Stomach (tissue), 9 donors: ENCODE data around the gene BSPRY. TPM values are rescaled to one million over a fixed set of nuclear protein-coding genes. Genes with fewer than 3 reads are reported as not detected.

ENCODE experiments used
- DNase-seq, 2 donors: peaks; one replicate each; pipeline versions ENCODE4 v3.0.0 to v3.0.0-alpha.2; 2013 to 2019
- H3K27ac ChIP-seq, 5 donors: fragments of 200-600 bp in 4 of 5; sonication (generic) in 4 of 5; one replicate each; pipeline ENCODE4 v1.5.1; 2013 to 2019; ENCODE audit warnings: mild to moderate bottlenecking in 1 of 5, moderate library complexity in 1 of 5
- H3K27me3 ChIP-seq, 3 donors: fragments of 200-600 bp; sonication (generic); one replicate each; pipeline ENCODE4 v1.5.1; 2017 to 2019; ENCODE audit warnings: mixed run types in 1 of 3
- H3K36me3 ChIP-seq, 4 donors: fragments of 200-600 bp; sonication (generic); 1 replicate in 3 of 4; 2 replicates in 1 of 4; pipeline ENCODE4 v1.5.1; 2016 to 2019
- H3K4me1 ChIP-seq, 4 donors: fragments of 200-600 bp; sonication (generic); one replicate each; pipeline ENCODE4 v1.5.1; 2016 to 2019
- H3K4me3 ChIP-seq, 4 donors: fragments of 200-600 bp; sonication (generic) in 3 of 4; one replicate each; pipeline ENCODE4 v1.5.1; 2016 to 2019; ENCODE audit warnings: mild to moderate bottlenecking in 1 of 4
- H3K9me3 ChIP-seq, 4 donors: fragments of 200-600 bp; sonication (generic); one replicate each; pipeline ENCODE4 v1.5.1; 2016 to 2019
- EP300 ChIP-seq: sonication (generic); formaldehyde crosslinking; IDR thresholded peaks from one replicate; pipeline ENCODE4 v1.6.1; 2017; ENCODE audit warnings: antibody characterized with exemption
- POLR2A ChIP-seq, 4 donors: fragments of 450-650 bp; IDR thresholded peaks; one replicate each; pipeline ENCODE4 v1.6.1; 2016; ENCODE audit warnings: antibody characterized with exemption in 4 of 4, control low read depth in 2 of 4, mild to moderate bottlenecking in 1 of 4, moderate library complexity in 1 of 4
- POLR2AphosphoS5 ChIP-seq, 3 donors: sonication (generic); formaldehyde crosslinking; IDR thresholded peaks; one replicate each; pipeline ENCODE4 v1.6.1; 2016; ENCODE audit warnings: antibody characterized with exemption in 3 of 3
- WGBS, 5 donors: extraction: QIAGEN DNeasy Blood & Tissue Kit in 3 of 5; methylation state at CpG; one replicate each; pipeline versions ENCODE4 v1.1.5 to v1.1.7; 2013 to 2018; 5-methylcytosine and 5-hydroxymethylcytosine counted together
- intact Hi-C: fragments of 100-400 bp; cut with DNase I; formaldehyde crosslinking; loops from one replicate; pipeline ENCODE4 v1.15.1; 2023; ENCODE audit warnings: low total_unique reads
- polyA plus RNA-seq, 3 donors: library from polyadenylated mRNA; stranded (reverse); fragments of 200-250 nt; gene quantifications; one replicate each; pipeline ENCODE4 v1.2.3, GENCODE V29; 2013
- total RNA-seq, 5 donors: library from RNA; depleted of rRNA; stranded (reverse); fragments of >200 nt; gene quantifications; one replicate each; pipeline versions ENCODE4 v1.1.0 to v1.2.3, GENCODE V29; 2014 to 2016
- TF ChIP-seq, protein P1 (sequence below), 7 experiments: fragments of 450-650 bp in 4 of 7; fragments of 200-600 bp in 3 of 7; sonication (generic) in 3 of 7; IDR thresholded peaks; one replicate each; pipeline ENCODE4 v1.5.1; 2016 to 2019; ENCODE audit warnings: antibody characterized with exemption in 7 of 7, control low read depth in 2 of 7, mild to moderate bottlenecking in 1 of 7
- donor health status: healthy with polysubstance abuse.
- donor health status: Bipolar disorder and iron deficiency.
- donor health status: healthy.

The BSPRY gene
- total and polyA plus RNA-seq, 8 donors, result 2.2 to 60.3 (median 20.0) TPM

DNA sequence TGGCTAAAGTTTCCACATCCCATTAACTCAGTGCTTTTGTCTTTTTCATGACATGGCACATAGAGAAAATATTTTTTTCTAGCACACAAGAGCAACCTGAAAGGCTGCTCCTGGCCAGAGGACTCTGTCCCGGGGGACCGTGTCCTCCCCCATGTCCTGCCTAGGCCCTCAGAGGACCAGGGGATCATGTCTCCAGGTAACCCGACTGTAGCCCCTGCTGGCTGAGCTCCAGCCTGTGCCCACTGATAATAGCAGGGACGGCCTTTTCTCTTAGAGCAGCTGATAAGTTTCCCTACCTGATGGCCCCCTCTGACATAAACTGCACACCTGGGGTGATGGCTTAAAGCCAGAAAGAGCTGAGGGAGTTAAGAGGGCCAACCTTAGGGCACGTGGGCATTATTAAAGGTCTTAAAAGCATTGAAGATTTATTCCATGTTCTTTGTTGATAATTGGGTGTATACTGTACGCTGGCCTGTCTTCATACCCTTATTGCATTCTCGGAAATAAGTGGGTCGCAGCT lies 21.5 kb downstream of the BSPRY start:
- Histone ChIP-seq H3K4me1 (peaks cover 5 to 48% (median 42%) of the 10 kb centered on the region in 4 donors), H3K36me3 (peaks cover 14 to 33% (median 29%) of the 10 kb centered on the region in 4 donors), H3K9me3 (no peaks in the 10 kb centered on the region), H3K27me3 (no peaks in the 10 kb centered on the region), H3K27ac (peak overlapping the region in 3 of 5 donors; percentile 11 to 32 (median 18)), H3K4me3 (no peak overlapping the region)
- intact Hi-C loops, result no loop called here
- DNase-seq, result peak in 1 of 2 donors; percentile 37
- WGBS, 5 donors, result 48 to 69% (median 57%) methylated on average over 7 to 8 of the region's 8 CpGs
- TF ChIP-seq POLR2AphosphoS5 (IDR thresholded peaks at IDR 0.05), result no peak
- TF ChIP-seq, protein P1, sequence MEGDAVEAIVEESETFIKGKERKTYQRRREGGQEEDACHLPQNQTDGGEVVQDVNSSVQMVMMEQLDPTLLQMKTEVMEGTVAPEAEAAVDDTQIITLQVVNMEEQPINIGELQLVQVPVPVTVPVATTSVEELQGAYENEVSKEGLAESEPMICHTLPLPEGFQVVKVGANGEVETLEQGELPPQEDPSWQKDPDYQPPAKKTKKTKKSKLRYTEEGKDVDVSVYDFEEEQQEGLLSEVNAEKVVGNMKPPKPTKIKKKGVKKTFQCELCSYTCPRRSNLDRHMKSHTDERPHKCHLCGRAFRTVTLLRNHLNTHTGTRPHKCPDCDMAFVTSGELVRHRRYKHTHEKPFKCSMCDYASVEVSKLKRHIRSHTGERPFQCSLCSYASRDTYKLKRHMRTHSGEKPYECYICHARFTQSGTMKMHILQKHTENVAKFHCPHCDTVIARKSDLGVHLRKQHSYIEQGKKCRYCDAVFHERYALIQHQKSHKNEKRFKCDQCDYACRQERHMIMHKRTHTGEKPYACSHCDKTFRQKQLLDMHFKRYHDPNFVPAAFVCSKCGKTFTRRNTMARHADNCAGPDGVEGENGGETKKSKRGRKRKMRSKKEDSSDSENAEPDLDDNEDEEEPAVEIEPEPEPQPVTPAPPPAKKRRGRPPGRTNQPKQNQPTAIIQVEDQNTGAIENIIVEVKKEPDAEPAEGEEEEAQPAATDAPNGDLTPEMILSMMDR (IDR thresholded peaks at IDR 0.05), result no peak
- TF ChIP-seq POLR2A (IDR thresholded peaks at IDR 0.05), result no peak
- no peak for TF ChIP-seq EP300

GRCh38 chr9:113372059-113372458 lies 22.7 kb downstream of the BSPRY start:
- intact Hi-C loops, result no loop called here
- Histone ChIP-seq H3K4me1 (peaks cover 5 to 50% (median 46%) of the 10 kb centered on the region in 4 donors), H3K4me3 (no peak overlapping the region), H3K27me3 (no peaks in the 10 kb centered on the region), H3K36me3 (peaks cover 14 to 33% (median 27%) of the 10 kb centered on the region in 4 donors), H3K27ac (no peak overlapping the region), H3K9me3 (no peaks in the 10 kb centered on the region)
- TF ChIP-seq EP300 (no peak), POLR2AphosphoS5 (IDR thresholded peaks at IDR 0.05) (no peak), POLR2A (IDR thresholded peaks at IDR 0.05) (no peak)
- TF ChIP-seq, protein P1 (IDR thresholded peaks at IDR 0.05), result no peak
- no peak for DNase-seq
- WGBS, 5 donors, result 79 to 88% (median 85%) methylated on average over 5 of the region's 5 CpGs

DNA sequence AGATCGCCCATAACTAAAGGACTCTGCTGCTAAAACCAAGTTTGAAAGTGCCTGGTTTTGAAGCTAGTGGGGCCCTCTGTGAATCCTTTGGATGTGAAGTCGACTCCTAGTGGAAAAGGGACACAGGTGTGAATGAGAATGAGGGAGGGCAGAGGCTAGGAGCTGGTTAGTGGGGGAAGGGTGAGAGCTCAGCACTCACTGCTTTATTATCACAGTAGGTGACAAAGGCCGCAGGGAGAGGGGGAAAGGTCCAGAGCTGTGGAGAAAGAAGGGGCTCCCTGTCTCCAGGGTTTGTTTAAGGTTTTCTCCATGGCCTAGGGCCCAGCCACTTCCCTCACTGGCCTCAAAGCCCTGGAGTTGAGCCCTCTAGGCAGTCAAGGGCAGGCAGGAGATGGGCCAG lies 23.9 kb downstream of the BSPRY start:
- H3K27ac ChIP-seq, result peak overlapping the region in 2 of 5 donors; percentile 28 to 37
- intact Hi-C loops, result no loop called here

GRCh38 chr9:113373676-113374392 lies 24.5 kb downstream of the BSPRY start:
- H3K9me3 ChIP-seq, result no peaks in the 10 kb centered on the region
- intact Hi-C loops, result no loop called here
- H3K36me3 ChIP-seq, result peaks cover 14 to 33% (median 27%) of the 10 kb centered on the region in 4 donors
- WGBS, 5 donors, result 75 to 92% (median 82%) methylated on average over 11 to 24 of the region's 24 CpGs
- no peak for DNase-seq
- peak overlapping the region in 3 of 5 donors; percentile 8 to 37 (median 28) for H3K27ac ChIP-seq
- H3K4me1 ChIP-seq, result peaks cover 12 to 64% (median 59%) of the 10 kb centered on the region in 4 donors
- H3K27me3 ChIP-seq, result no peaks in the 10 kb centered on the region
- TF ChIP-seq POLR2A (IDR thresholded peaks at IDR 0.05), result no peak
- no peak for TF ChIP-seq EP300
- TF ChIP-seq POLR2AphosphoS5 (IDR thresholded peaks at IDR 0.05), result no peak
- TF ChIP-seq, protein P1 (IDR thresholded peaks at IDR 0.05), result no peak
- H3K4me3 ChIP-seq, result peak overlapping the region in 1 of 4 donors; percentile 3

More for the DNA sequence above, 23.9 kb downstream of the BSPRY start:
- 54 to 62% (median 58%) methylated on average over 3 of the region's 3 CpGs for WGBS, 5 donors
- TF ChIP-seq, protein P1 (IDR thresholded peaks at IDR 0.05), result no peak
- TF ChIP-seq POLR2AphosphoS5 (IDR thresholded peaks at IDR 0.05), result no peak
- no peak for TF ChIP-seq EP300
- TF ChIP-seq POLR2A (IDR thresholded peaks at IDR 0.05), result no peak
- Histone ChIP-seq H3K27me3 (no peaks in the 10 kb centered on the region), H3K4me3 (no peak overlapping the region), H3K4me1 (peaks cover 6 to 59% (median 58%) of the 10 kb centered on the region in 4 donors), H3K36me3 (peaks cover 14 to 33% (median 27%) of the 10 kb centered on the region in 4 donors), H3K9me3 (no peaks in the 10 kb centered on the region)
- DNase-seq, result no peak
